Spleen (tissue), 11 donors: ENCODE measurements around the gene MCF2L. TPM values are rescaled to one million over a fixed set of nuclear protein-coding genes. Genes with fewer than 3 reads are reported as not detected.

Experiments
- DNase-seq: peaks from one replicate; pipeline ENCODE4 v3.0.0-alpha.2; 2020
- H3K27ac ChIP-seq, 8 donors: fragments of 200-600 bp; sonication (generic) in 7 of 8; 1 replicate in 4 of 8; 2 replicates in 4 of 8; pipeline versions ENCODE4 v1.5.0 to v1.8.0; 2016 to 2021; ENCODE audit warnings: inconsistent platforms in 4 of 8, mild to moderate bottlenecking in 4 of 8, moderate library complexity in 1 of 8
- H3K27me3 ChIP-seq, 7 donors: fragments of 200-600 bp; sonication (generic) in 6 of 7; replicated peaks in 1 of 7; 1 replicate in 4 of 7; 2 replicates in 3 of 7; pipeline versions ENCODE4 v1.5.0 to v1.8.0; 2016 to 2021; ENCODE audit warnings: inconsistent platforms in 3 of 7, mild to moderate bottlenecking in 1 of 7
- H3K36me3 ChIP-seq, 6 donors: fragments of 200-600 bp; sonication (generic) in 5 of 6; 1 replicate in 4 of 6; 2 replicates in 2 of 6; pipeline versions ENCODE4 v1.5.0 to v1.8.0; 2016 to 2021; ENCODE audit warnings: inconsistent platforms in 2 of 6
- H3K4me1 ChIP-seq, 6 donors: fragments of 200-600 bp; sonication (generic) in 5 of 6; 1 replicate in 3 of 6; 2 replicates in 3 of 6; pipeline versions ENCODE4 v1.5.0 to v1.8.0; 2016 to 2021; ENCODE audit warnings: inconsistent platforms in 3 of 6
- H3K4me3 ChIP-seq, 8 donors: fragments of 200-600 bp; sonication (generic) in 7 of 8; 1 replicate in 4 of 8; 2 replicates in 4 of 8; pipeline versions ENCODE4 v1.5.0 to v1.8.0; 2016 to 2021; ENCODE audit warnings: inconsistent platforms in 4 of 8, mild to moderate bottlenecking in 4 of 8, moderate library complexity in 2 of 8
- H3K9me3 ChIP-seq, 8 donors: fragments of 200-600 bp; sonication (generic) in 7 of 8; 1 replicate in 4 of 8; 2 replicates in 4 of 8; pipeline versions ENCODE4 v1.5.0 to v1.8.0; 2016 to 2021; ENCODE audit warnings: inconsistent platforms in 4 of 8
- POLR2A ChIP-seq, 3 donors: fragments of 450-650 bp; IDR thresholded peaks; one replicate each; pipeline ENCODE4 v1.5.1; 2017; ENCODE audit warnings: antibody characterized with exemption in 3 of 3, mild to moderate bottlenecking in 1 of 3
- POLR2AphosphoS5 ChIP-seq, 3 donors: sonication (generic); formaldehyde crosslinking; IDR thresholded peaks; one replicate each; pipeline ENCODE4 v1.5.1; 2017; ENCODE audit warnings: antibody characterized with exemption in 3 of 3
- WGBS, 5 donors: extraction: QIAGEN DNeasy Blood & Tissue Kit in 3 of 5; methylation state at CpG; one replicate each; pipeline versions ENCODE4 v1.1.5 to v1.1.7; 2013 to 2018; 5-methylcytosine and 5-hydroxymethylcytosine counted together
- intact Hi-C: fragments of 100-400 bp; cut with DNase I; formaldehyde crosslinking; loops from one replicate; pipeline ENCODE4 v1.15.0; 2023; ENCODE audit warnings: low total_unique reads
- polyA plus RNA-seq, 3 donors: library from polyadenylated mRNA; stranded (reverse); fragments of 200-250 nt; gene quantifications; one replicate each; pipeline ENCODE4 v1.2.1, GENCODE V29; 2013
- total RNA-seq, 7 donors: library from RNA; depleted of rRNA in 3 of 7; stranded (reverse); fragments of >200 nt in 3 of 7; fragmentation: NEBNext Ultra II Directional in 4 of 7; extraction: Animal tissue kit (Norgen Biotek cat#: 25700) in 4 of 7; gene quantifications; one replicate each; pipeline versions ENCODE4 v1.1.0 to v1.2.1, GENCODE V29; 2016 to 2021
- TF ChIP-seq, protein P1 (sequence below), 11 experiments: fragments of 200-600 bp in 7 of 11; fragments of 450-650 bp in 4 of 11; sonication (generic) in 4 of 11; IDR thresholded peaks in 8 of 11; conservative IDR thresholded peaks in 3 of 11; 1 replicate in 7 of 11; 2 replicates in 4 of 11; pipeline versions ENCODE4 v1.4.0 to v1.8.0; 2016 to 2021; ENCODE audit warnings: antibody characterized with exemption in 11 of 11, inconsistent platforms in 4 of 11, mild to moderate bottlenecking in 1 of 11
- donor health status: healthy with polysubstance abuse.
- donor health status: DM: no; HTN: no; CAD: no; lungs with moderate emphysema.
- donor health status: DM: no; HTN: no; CAD: no.
- donor health status: Bipolar disorder and iron deficiency.
- donor health status: healthy.
- donor health status: DM: no; HTN: no; CAD: no.
- donor health status: DM: yes; HTN: yes; CAD: no.

The MCF2L gene
- total and polyA plus RNA-seq, 10 donors = 4.3 to 21.4 (median 13.0) TPM

DNA sequence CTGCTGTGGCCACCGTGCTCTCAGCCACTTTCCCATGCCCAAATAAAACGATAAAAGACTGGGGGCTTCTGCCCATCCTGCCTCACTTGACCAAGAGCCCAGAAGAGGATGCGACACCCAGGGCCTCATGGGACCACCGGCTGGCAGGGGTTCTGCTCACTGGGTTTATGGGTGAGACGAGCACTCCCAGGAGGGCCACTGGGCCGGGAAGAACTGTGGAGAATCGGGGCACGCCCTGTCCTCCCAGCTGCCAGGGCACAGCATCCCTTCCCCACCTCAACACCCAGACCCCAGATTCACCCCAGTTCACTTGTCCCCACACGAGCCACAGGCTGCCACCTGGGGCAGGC, 148.9 kb downstream of the MCF2L start:
- Histone ChIP-seq H3K4me3 (no peak overlapping the region), H3K27ac (no peak overlapping the region), H3K9me3 (no peaks in the 10 kb centered on the region), H3K4me1 (no peaks in the 10 kb centered on the region), H3K27me3 (peaks cover 0 to 25% (median 0%) of the 10 kb centered on the region in 7 donors), H3K36me3 (no peaks in the 10 kb centered on the region)
- peak; percentile 62 for DNase-seq
- intact Hi-C loops = no loop called here
- 70 to 84% (median 78%) methylated on average over 5 to 9 of the region's 9 CpGs for WGBS, 5 donors
- TF ChIP-seq, protein P1, sequence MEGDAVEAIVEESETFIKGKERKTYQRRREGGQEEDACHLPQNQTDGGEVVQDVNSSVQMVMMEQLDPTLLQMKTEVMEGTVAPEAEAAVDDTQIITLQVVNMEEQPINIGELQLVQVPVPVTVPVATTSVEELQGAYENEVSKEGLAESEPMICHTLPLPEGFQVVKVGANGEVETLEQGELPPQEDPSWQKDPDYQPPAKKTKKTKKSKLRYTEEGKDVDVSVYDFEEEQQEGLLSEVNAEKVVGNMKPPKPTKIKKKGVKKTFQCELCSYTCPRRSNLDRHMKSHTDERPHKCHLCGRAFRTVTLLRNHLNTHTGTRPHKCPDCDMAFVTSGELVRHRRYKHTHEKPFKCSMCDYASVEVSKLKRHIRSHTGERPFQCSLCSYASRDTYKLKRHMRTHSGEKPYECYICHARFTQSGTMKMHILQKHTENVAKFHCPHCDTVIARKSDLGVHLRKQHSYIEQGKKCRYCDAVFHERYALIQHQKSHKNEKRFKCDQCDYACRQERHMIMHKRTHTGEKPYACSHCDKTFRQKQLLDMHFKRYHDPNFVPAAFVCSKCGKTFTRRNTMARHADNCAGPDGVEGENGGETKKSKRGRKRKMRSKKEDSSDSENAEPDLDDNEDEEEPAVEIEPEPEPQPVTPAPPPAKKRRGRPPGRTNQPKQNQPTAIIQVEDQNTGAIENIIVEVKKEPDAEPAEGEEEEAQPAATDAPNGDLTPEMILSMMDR (IDR thresholded peaks at IDR 0.05 in 8 of 11, conservative IDR thresholded peaks at IDR 0.05 in 3 of 11) = no peak
- TF ChIP-seq POLR2A (IDR thresholded peaks at IDR 0.05) = no peak
- no peak for TF ChIP-seq POLR2AphosphoS5 (IDR thresholded peaks at IDR 0.05)

DNA sequence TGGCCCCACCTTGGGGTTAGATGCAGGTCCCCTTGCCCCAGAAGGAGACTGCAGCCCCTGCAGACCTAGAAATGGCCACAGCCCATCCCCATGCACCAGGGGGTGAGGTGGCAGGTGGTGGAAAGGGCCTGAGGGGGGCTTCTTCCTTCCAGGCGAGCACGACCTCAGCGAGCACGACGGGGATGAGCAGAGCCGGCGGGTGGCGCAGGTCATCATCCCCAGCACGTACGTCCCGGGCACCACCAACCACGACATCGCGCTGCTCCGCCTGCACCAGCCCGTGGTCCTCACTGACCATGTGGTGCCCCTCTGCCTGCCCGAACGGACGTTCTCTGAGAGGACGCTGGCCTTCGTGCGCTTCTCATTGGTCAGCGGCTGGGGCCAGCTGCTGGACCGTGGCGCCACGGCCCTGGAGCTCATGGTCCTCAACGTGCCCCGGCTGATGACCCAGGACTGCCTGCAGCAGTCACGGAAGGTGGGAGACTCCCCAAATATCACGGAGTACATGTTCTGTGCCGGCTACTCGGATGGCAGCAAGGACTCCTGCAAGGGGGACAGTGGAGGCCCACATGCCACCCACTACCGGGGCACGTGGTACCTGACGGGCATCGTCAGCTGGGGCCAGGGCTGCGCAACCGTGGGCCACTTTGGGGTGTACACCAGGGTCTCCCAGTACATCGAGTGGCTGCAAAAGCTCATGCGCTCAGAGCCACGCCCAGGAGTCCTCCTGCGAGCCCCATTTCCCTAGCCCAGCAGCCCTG, 149.4 kb downstream of the MCF2L start:
- H3K36me3 ChIP-seq = no peaks in the 10 kb centered on the region
- H3K4me1 ChIP-seq = no peaks in the 10 kb centered on the region
- intact Hi-C loops = no loop called here
- H3K9me3 ChIP-seq = no peaks in the 10 kb centered on the region
- peak; percentile 59 for DNase-seq
- peaks cover 0 to 26% (median 0%) of the 10 kb centered on the region in 7 donors for H3K27me3 ChIP-seq
- H3K4me3 ChIP-seq = no peak overlapping the region
- WGBS, 5 donors = 84 to 94% (median 88%) methylated on average over 11 to 42 of the region's 42 CpGs
- no peak overlapping the region for H3K27ac ChIP-seq
- TF ChIP-seq, protein P1 (IDR thresholded peaks at IDR 0.05 in 8 of 11, conservative IDR thresholded peaks at IDR 0.05 in 3 of 11) = no peak
- TF ChIP-seq POLR2A (IDR thresholded peaks at IDR 0.05) (no peak), POLR2AphosphoS5 (IDR thresholded peaks at IDR 0.05) (no peak)

DNA sequence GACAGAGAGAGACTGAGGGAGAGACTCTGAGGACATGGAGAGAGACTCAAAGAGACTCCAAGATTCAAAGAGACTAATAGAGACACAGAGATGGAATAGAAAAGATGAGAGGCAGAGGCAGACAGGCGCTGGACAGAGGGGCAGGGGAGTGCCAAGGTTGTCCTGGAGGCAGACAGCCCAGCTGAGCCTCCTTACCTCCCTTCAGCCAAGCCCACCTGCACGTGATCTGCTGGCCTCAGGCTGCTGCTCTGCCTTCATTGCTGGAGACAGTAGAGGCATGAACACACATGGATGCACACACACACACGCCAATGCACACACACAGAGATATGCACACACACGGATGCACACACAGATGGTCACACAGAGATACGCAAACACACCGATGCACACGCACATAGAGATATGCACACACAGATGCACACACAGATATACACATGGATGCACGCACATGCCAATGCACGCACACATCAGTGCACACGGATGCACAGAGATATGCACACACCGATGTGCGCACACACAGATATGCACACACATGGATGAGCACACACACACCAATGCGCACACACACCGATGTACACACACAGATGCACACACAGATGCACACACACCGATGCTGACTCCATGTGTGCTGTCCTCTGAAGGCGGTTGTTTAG, 150.3 kb downstream of the MCF2L start:
- no peak for TF ChIP-seq POLR2A (IDR thresholded peaks at IDR 0.05)
- TF ChIP-seq, protein P1 (IDR thresholded peaks at IDR 0.05 in 8 of 11, conservative IDR thresholded peaks at IDR 0.05 in 3 of 11) = no peak
- TF ChIP-seq POLR2AphosphoS5 (IDR thresholded peaks at IDR 0.05) = no peak
- Histone ChIP-seq H3K4me3 (no peak overlapping the region), H3K27me3 (peaks cover 0 to 26% (median 0%) of the 10 kb centered on the region in 7 donors), H3K27ac (no peak overlapping the region), H3K36me3 (no peaks in the 10 kb centered on the region), H3K4me1 (no peaks in the 10 kb centered on the region), H3K9me3 (no peaks in the 10 kb centered on the region)
- DNase-seq = peak; percentile 33
- intact Hi-C loops = no loop called here
- 82 to 89% (median 88%) methylated on average over 16 of the region's 16 CpGs for WGBS, 5 donors

DNA sequence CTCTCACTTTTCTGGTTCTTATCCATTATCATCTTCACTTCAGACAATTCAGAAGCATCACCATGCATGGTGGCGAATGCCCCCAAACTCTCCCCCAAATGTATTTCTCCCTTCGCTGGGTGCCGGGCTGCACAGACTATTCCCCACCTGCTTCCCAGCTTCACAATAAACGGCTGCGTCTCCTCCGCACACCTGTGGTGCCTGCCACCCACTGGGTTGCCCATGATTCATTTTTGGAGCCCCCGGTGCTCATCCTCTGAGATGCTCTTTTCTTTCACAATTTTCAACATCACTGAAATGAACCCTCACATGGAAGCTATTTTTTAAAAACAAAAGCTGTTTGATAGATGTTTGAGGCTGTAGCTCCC, 150.8 kb downstream of the MCF2L start:
- no peak overlapping the region for H3K27ac ChIP-seq
- H3K4me3 ChIP-seq = no peak overlapping the region
- WGBS, 5 donors = 81 to 91% (median 89%) methylated on average over 7 of the region's 7 CpGs
- no peak for DNase-seq
- no peaks in the 10 kb centered on the region for H3K9me3 ChIP-seq
- no peak for TF ChIP-seq POLR2AphosphoS5 (IDR thresholded peaks at IDR 0.05)
- TF ChIP-seq POLR2A (IDR thresholded peaks at IDR 0.05) = no peak
- TF ChIP-seq, protein P1 (IDR thresholded peaks at IDR 0.05 in 8 of 11, conservative IDR thresholded peaks at IDR 0.05 in 3 of 11) = no peak
- no peaks in the 10 kb centered on the region for H3K36me3 ChIP-seq
- intact Hi-C loops = no loop called here
- no peaks in the 10 kb centered on the region for H3K4me1 ChIP-seq
- peaks cover 0 to 26% (median 0%) of the 10 kb centered on the region in 7 donors for H3K27me3 ChIP-seq
